LNCaP clone FGC (cell line): ENCODE results near the gene LCTL.
"Not testable (repeated sequence)": the region's sequence is repeated elsewhere in the genome, so short reads cannot be mapped to it uniquely, and the experiment has no call there.

Experiments
- DNase-seq: peaks from one replicate; pipeline ENCODE4 v3.0.0-alpha.2; 2011; ENCODE audit warnings: low read depth
- H3K4me3 ChIP-seq: 2 replicates; pipeline ENCODE4 v1.5.1; 2011; ENCODE audit warnings: mild to moderate bottlenecking, low read depth, low read length, control low read depth
- CTCF ChIP-seq: IDR thresholded peaks from 2 replicates; pipeline ENCODE4 v1.5.1; 2012; ENCODE audit warnings: mild to moderate bottlenecking; ENCODE audit not compliant: control insufficient read depth, insufficient read depth; ENCODE audit errors: extremely low read depth

Gene LCTL

GRCh38 chr15:66504563-66505429, 61.0 kb downstream of the LCTL start, which contains the start of the genes RPL4 and ZWILCH:
Gene RPL4 (minus strand): TSS chr15:66504855. CDS start chr15:66504790, 65 bp downstream.
Gene ZWILCH (plus strand): TSS chr15:66505326. CDS start chr15:66505339, 13 bp downstream.
- no peak for TF ChIP-seq CTCF
- peak within 1 kb of the TSS; percentile 94 for H3K4me3 ChIP-seq
- DNase-seq, result peak; percentile 94

- DNase-seq, result no peak
- H3K4me3 ChIP-seq, result peak overlapping the region; percentile 94
- TF ChIP-seq CTCF, result no peak
Observed at GRCh38 chr15:66503780-66504562, 61.8 kb downstream of the LCTL start.

- H3K4me3 ChIP-seq, result peak overlapping the region; percentile 94
- DNase-seq, result not testable (repeated sequence)
Observed at GRCh38 chr15:66503041-66503648, 62.7 kb downstream of the LCTL start.

- no peak for TF ChIP-seq CTCF
- DNase-seq, result no peak
- H3K4me3 ChIP-seq, result peak overlapping the region; percentile 94
Observed at GRCh38 chr15:66502491-66502890, 63.3 kb downstream of the LCTL start.

DNA sequence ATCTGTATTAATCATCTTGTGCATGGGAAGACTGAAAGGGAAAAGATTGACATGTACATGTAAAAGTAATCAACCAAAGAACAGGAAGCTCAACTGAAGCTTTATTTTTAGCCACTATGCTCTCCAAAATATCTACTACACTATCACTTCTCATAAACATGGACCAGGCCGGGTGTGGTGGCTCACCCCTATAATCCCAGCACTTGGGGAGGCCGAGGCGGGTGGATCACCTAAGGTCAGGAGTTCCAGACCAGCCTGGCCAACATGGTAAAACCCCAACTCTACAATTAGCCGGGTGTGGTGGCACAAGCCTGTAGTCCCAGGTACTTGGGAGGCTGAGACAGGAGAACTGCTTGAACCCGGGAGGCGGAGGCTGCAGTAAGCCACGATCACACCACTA, 65.5 kb downstream of the LCTL start:
- DNase-seq, H3K4me3 ChIP-seq: not testable (repeated sequence)

GRCh38 chr15:66498501-66499386, 67.1 kb downstream of the LCTL start:
- H3K4me3 ChIP-seq, result no peak overlapping the region
- 0 out of 2 replicates have a peak, but pooled peaks have one; percentile 22 for TF ChIP-seq CTCF
- no peak for DNase-seq
